Astrocyte (in vitro differentiated cells and primary cell): ENCODE data around the gene WASHC3. TPM values are rescaled to one million over a fixed set of nuclear protein-coding genes. Genes with fewer than 3 reads are reported as not detected.

ENCODE experiments used
- DNase-seq: peaks from one replicate; pipeline ENCODE4 v3.0.0-alpha.2; 2010; ENCODE audit warnings: low read depth
- FAIRE-seq: peaks from 2 replicates; lab custom pipeline; 2011; peaks lifted over from hg19 to GRCh38; lab: Jason Lieb, UNC
- H2AFZ ChIP-seq: 2 replicates; pipeline ENCODE4 v1.6.0; 2012; ENCODE audit warnings: low read depth, low read length, inconsistent platforms
- H3K27ac ChIP-seq: 2 replicates; pipeline ENCODE4 v1.5.1; 2011; ENCODE audit warnings: low read depth, low read length, inconsistent platforms
- H3K27me3 ChIP-seq: 2 replicates; pipeline ENCODE4 v1.6.0; 2011; ENCODE audit warnings: low read length, inconsistent platforms; ENCODE audit not compliant: insufficient read depth
- H3K36me3 ChIP-seq: 2 replicates; pipeline ENCODE4 v1.5.1; 2011; ENCODE audit warnings: low read length, inconsistent platforms; ENCODE audit not compliant: insufficient read depth
- H3K4me1 ChIP-seq: 2 replicates; pipeline ENCODE4 v1.5.1; 2011; ENCODE audit warnings: low read length, inconsistent platforms; ENCODE audit not compliant: insufficient read depth
- H3K4me2 ChIP-seq: 2 replicates; pipeline ENCODE4 v1.6.0; 2012; ENCODE audit warnings: low read length, inconsistent platforms
- H3K4me3 ChIP-seq: 2 replicates; pipeline ENCODE4 v1.5.1; 2011; ENCODE audit warnings: low read depth, mild to moderate bottlenecking, low read length, inconsistent platforms; ENCODE audit not compliant: insufficient read depth
- H3K79me2 ChIP-seq: 2 replicates; pipeline ENCODE4 v1.6.0; 2012; ENCODE audit warnings: mild to moderate bottlenecking, low read length, inconsistent platforms; ENCODE audit not compliant: insufficient read depth
- H3K9ac ChIP-seq: 2 replicates; pipeline ENCODE4 v1.6.0; 2012; ENCODE audit warnings: mild to moderate bottlenecking, low read length, inconsistent platforms
- H3K9me3 ChIP-seq: 2 replicates; pipeline ENCODE4 v1.5.1; 2012; ENCODE audit warnings: low read depth, mild to moderate bottlenecking, low read length, inconsistent platforms; ENCODE audit not compliant: insufficient read depth
- H4K20me1 ChIP-seq: 2 replicates; pipeline ENCODE4 v1.6.0; 2012; ENCODE audit warnings: low read length, inconsistent platforms; ENCODE audit not compliant: insufficient read depth
- H3K27ac Mint-ChIP-seq: one replicate; pipeline ENCODE4 v1.8.0; 2021; ENCODE audit warnings: mild to moderate bottlenecking, mixed read lengths; ENCODE audit not compliant: unreplicated experiment
- H3K27me3 Mint-ChIP-seq: one replicate; pipeline ENCODE4 v1.8.0; 2021; ENCODE audit warnings: low read depth, mixed read lengths; ENCODE audit not compliant: unreplicated experiment
- H3K36me3 Mint-ChIP-seq: one replicate; pipeline ENCODE4 v1.8.0; 2021; ENCODE audit warnings: low read depth, mixed read lengths; ENCODE audit not compliant: unreplicated experiment
- H3K4me1 Mint-ChIP-seq: one replicate; pipeline ENCODE4 v1.8.0; 2021; ENCODE audit warnings: low read depth, mixed read lengths; ENCODE audit not compliant: unreplicated experiment
- H3K4me3 Mint-ChIP-seq: one replicate; pipeline ENCODE4 v1.8.0; 2021; ENCODE audit warnings: mild to moderate bottlenecking, moderate library complexity, mixed read lengths; ENCODE audit not compliant: unreplicated experiment
- H3K9me3 Mint-ChIP-seq: one replicate; pipeline ENCODE4 v1.8.0; 2021; ENCODE audit warnings: mild to moderate bottlenecking, mixed read lengths; ENCODE audit not compliant: unreplicated experiment
- CTCF ChIP-seq: IDR thresholded peaks from 2 replicates; pipeline ENCODE4 v1.5.1; 2011; ENCODE audit warnings: low read depth, mild to moderate bottlenecking, inconsistent platforms, low read length, moderate library complexity; ENCODE audit not compliant: insufficient read depth
- EZH2 ChIP-seq: IDR thresholded peaks from 2 replicates; pipeline ENCODE4 v1.6.1; 2012; ENCODE audit warnings: mild to moderate bottlenecking, low read length, inconsistent platforms; ENCODE audit not compliant: insufficient read depth
- total RNA-seq: library from RNA; stranded (reverse); gene quantifications from 2 replicates; pipeline ENCODE4 v1.2.1, GENCODE V29; 2021

WASHC3 gene
- total RNA-seq, 1 donor from 2014 or later, result 22.6 TPM

DNA sequence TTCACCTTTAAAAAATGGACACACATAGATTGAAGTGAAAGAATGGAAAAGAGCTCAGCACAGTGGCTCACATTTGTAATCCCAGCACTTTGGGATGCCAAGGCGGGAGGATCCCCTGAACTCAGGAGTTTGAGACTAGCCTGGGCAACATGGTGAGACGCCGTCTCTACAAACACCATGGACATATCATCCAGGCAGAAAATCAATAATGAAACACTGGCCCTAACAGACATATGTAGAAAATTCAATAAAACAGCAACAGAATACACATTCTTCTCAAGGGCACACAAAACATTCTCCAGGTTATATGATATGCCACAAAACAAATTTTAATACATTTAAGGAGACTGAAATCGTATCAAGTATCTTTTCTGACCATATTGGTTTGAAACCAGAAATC lies 7.4 kb downstream of the WASHC3 start:
- peaks cover 3% of the 10 kb centered on the region for H3K36me3 ChIP-seq
- DNase-seq (no peak), FAIRE-seq (no peak)
- H3K4me3 Mint-ChIP-seq, result no peak overlapping the region
- H3K4me3 ChIP-seq, result no peak overlapping the region
- no peaks in the 10 kb centered on the region for H3K79me2 ChIP-seq
- H2AFZ ChIP-seq, result no peak overlapping the region
- H3K27ac ChIP-seq, result no peak overlapping the region
- no peaks in the 10 kb centered on the region for H3K9me3 ChIP-seq
- H3K9me3 Mint-ChIP-seq, result no peaks in the 10 kb centered on the region
- H3K27me3 Mint-ChIP-seq, result no peaks in the 10 kb centered on the region
- no peaks in the 10 kb centered on the region for H3K27me3 ChIP-seq
- no peak overlapping the region for H3K27ac Mint-ChIP-seq
- H3K4me2 ChIP-seq, result no peak overlapping the region
- H3K4me1 Mint-ChIP-seq, result peaks cover 4% of the 10 kb centered on the region
- no peak for TF ChIP-seq CTCF
- TF ChIP-seq EZH2, result no peak
- H4K20me1 ChIP-seq, result peaks cover 13% of the 10 kb centered on the region
- no peak overlapping the region for H3K9ac ChIP-seq
- H3K36me3 Mint-ChIP-seq, result peaks cover 9% of the 10 kb centered on the region
- H3K4me1 ChIP-seq, result no peaks in the 10 kb centered on the region

DNA sequence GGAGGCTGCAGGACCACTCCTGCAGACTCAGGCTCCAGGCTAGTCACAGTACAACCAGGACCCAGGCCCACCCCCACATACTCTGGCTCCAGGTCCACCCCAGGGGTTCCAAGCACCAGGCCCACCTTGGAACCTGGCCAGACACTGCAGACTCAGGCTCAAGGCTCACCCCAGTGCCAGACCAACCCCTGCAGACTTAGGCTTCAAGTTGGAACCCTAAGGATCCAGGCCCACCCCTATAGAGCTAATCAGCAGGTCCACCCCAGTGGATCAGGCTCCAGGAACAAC lies 8.8 kb downstream of the WASHC3 start:
- Histone ChIP-seq H3K4me2 (no peak overlapping the region), H3K36me3 (peaks cover 9% of the 10 kb centered on the region), H3K4me3 (no peak overlapping the region), H4K20me1 (peaks cover 13% of the 10 kb centered on the region), H2AFZ (no peak overlapping the region), H3K9ac (no peak overlapping the region), H3K79me2 (no peaks in the 10 kb centered on the region), H3K27me3 (no peaks in the 10 kb centered on the region), H3K9me3 (no peaks in the 10 kb centered on the region), H3K4me1 (no peaks in the 10 kb centered on the region), H3K27ac (no peak overlapping the region)
- H3K4me3 Mint-ChIP-seq, result no peak overlapping the region
- no peaks in the 10 kb centered on the region for H3K9me3 Mint-ChIP-seq
- FAIRE-seq (no peak), DNase-seq (no peak)
- no peak overlapping the region for H3K27ac Mint-ChIP-seq
- no peaks in the 10 kb centered on the region for H3K27me3 Mint-ChIP-seq
- H3K4me1 Mint-ChIP-seq, result peaks cover 4% of the 10 kb centered on the region
- TF ChIP-seq CTCF, result no peak
- peaks cover 9% of the 10 kb centered on the region for H3K36me3 Mint-ChIP-seq

GRCh38 chr12:102052192-102053061 lies 9.4 kb downstream of the WASHC3 start:
- no peaks in the 10 kb centered on the region for H3K27me3 ChIP-seq
- Mint-ChIP-seq H3K27me3 (no peaks in the 10 kb centered on the region), H3K4me1 (peaks cover 4% of the 10 kb centered on the region), H3K36me3 (peaks cover 9% of the 10 kb centered on the region), H3K27ac (no peak overlapping the region), H3K4me3 (no peak overlapping the region), H3K9me3 (no peaks in the 10 kb centered on the region)
- peaks cover 13% of the 10 kb centered on the region for H4K20me1 ChIP-seq
- H2AFZ ChIP-seq, result no peak overlapping the region
- no peaks in the 10 kb centered on the region for H3K4me1 ChIP-seq
- H3K36me3 ChIP-seq, result peaks cover 9% of the 10 kb centered on the region
- no peak overlapping the region for H3K9ac ChIP-seq
- no peak overlapping the region for H3K4me2 ChIP-seq
- no peak for FAIRE-seq
- no peak for DNase-seq
- H3K9me3 ChIP-seq, result no peaks in the 10 kb centered on the region
- no peaks in the 10 kb centered on the region for H3K79me2 ChIP-seq
- no peak overlapping the region for H3K4me3 ChIP-seq
- no peak overlapping the region for H3K27ac ChIP-seq
- TF ChIP-seq EZH2 (no peak), CTCF (no peak)
